ENCODE results near the gene PLEKHH3. TPM values are rescaled to one million over a fixed set of nuclear protein-coding genes. Genes with fewer than 3 reads are reported as not detected.

PLEKHH3 gene
- total RNA-seq, 2 donors from 2014 or later = 63.0 to 105 TPM

- Histone ChIP-seq H3K9me3 (no peaks in the 10 kb centered on the region), H3K4me1 (no peaks in the 10 kb centered on the region), H3K27me3 (no peaks in the 10 kb centered on the region), H3K27ac (no peak overlapping the region), H3K36me3 (replicated peaks in 1 of 2; ENCODE audit: insufficient read depth in 1 of 2, low read depth in 2 of 2) (peaks cover 23 to 52% of the 10 kb centered on the region in 2 donors), H3K4me3 (no peak overlapping the region)
- ATAC-seq (no peak), DNase-seq (no peak)
- TF ChIP-seq POLR2A (IDR thresholded peaks at IDR 0.05) (no peak), CTCF (IDR thresholded peaks at IDR 0.05) (no peak)
- 68 to 88% methylated on average over 2 of the region's 2 CpGs for WGBS, 2 donors
- intact Hi-C loops (cut with DNase I) = no loop called here
Measured at GRCh38 chr17:42709561-42709960, 32.8 kb upstream of the PLEKHH3 start.

- peaks cover 29 to 58% of the 10 kb centered on the region in 2 donors for H3K36me3 ChIP-seq (replicated peaks in 1 of 2; ENCODE audit: insufficient read depth in 1 of 2, low read depth in 2 of 2)
- no peaks in the 10 kb centered on the region for H3K27me3 ChIP-seq
- intact Hi-C loops (cut with DNase I) = no loop called here
- no peaks in the 10 kb centered on the region for H3K9me3 ChIP-seq
- ATAC-seq = no peak
- DNase-seq = no peak
- no peak overlapping the region for H3K4me3 ChIP-seq
- 92 to 93% methylated on average over 3 of the region's 3 CpGs for WGBS, 2 donors
- H3K4me1 ChIP-seq = no peaks in the 10 kb centered on the region
- H3K27ac ChIP-seq = no peak overlapping the region
- no peak for TF ChIP-seq POLR2A (IDR thresholded peaks at IDR 0.05)
- no peak for TF ChIP-seq CTCF (IDR thresholded peaks at IDR 0.05)
Measured at GRCh38 chr17:42708588-42708987, 31.8 kb upstream of the PLEKHH3 start.

GRCh38 chr17:42706732-42707131, 29.9 kb upstream of the PLEKHH3 start:
- intact Hi-C loops (cut with DNase I) = no loop called here
- ATAC-seq (no peak), DNase-seq (no peak)
- Histone ChIP-seq H3K4me1 (no peaks in the 10 kb centered on the region), H3K27ac (no peak overlapping the region), H3K4me3 (no peak overlapping the region), H3K27me3 (no peaks in the 10 kb centered on the region), H3K9me3 (no peaks in the 10 kb centered on the region), H3K36me3 (replicated peaks in 1 of 2; ENCODE audit: insufficient read depth in 1 of 2, low read depth in 2 of 2) (peaks cover 30 to 51% of the 10 kb centered on the region in 2 donors)
- WGBS, 2 donors = 70 to 90% methylated on average over 5 of the region's 5 CpGs
- TF ChIP-seq POLR2A (IDR thresholded peaks at IDR 0.05) = no peak
- no peak for TF ChIP-seq CTCF (IDR thresholded peaks at IDR 0.05)

- TF ChIP-seq POLR2A (IDR thresholded peaks at IDR 0.05) = no peak
- TF ChIP-seq CTCF (IDR thresholded peaks at IDR 0.05) = no peak
- no peaks in the 10 kb centered on the region for H3K4me1 ChIP-seq
- no peak for ATAC-seq
- intact Hi-C loops (cut with DNase I) = no loop called here
- H3K36me3 ChIP-seq (replicated peaks in 1 of 2; ENCODE audit: insufficient read depth in 1 of 2, low read depth in 2 of 2) = peaks cover 30 to 49% of the 10 kb centered on the region in 2 donors
- H3K4me3 ChIP-seq = no peak overlapping the region
- H3K27me3 ChIP-seq = no peaks in the 10 kb centered on the region
- no peaks in the 10 kb centered on the region for H3K9me3 ChIP-seq
- WGBS, 2 donors = 78 to 80% methylated on average over 7 to 8 of the region's 8 CpGs
- DNase-seq = no peak
- H3K27ac ChIP-seq = no peak overlapping the region
Measured at GRCh38 chr17:42704837-42705494, 28.2 kb upstream of the PLEKHH3 start.

- Histone ChIP-seq H3K36me3 (replicated peaks in 1 of 2; ENCODE audit: insufficient read depth in 1 of 2, low read depth in 2 of 2) (peaks cover 30 to 48% of the 10 kb centered on the region in 2 donors), H3K9me3 (no peaks in the 10 kb centered on the region), H3K27me3 (no peaks in the 10 kb centered on the region), H3K27ac (no peak overlapping the region), H3K4me3 (no peak overlapping the region), H3K4me1 (no peaks in the 10 kb centered on the region)
- DNase-seq (no peak), ATAC-seq (no peak)
- intact Hi-C loops (cut with DNase I) = no loop called here
- TF ChIP-seq CTCF (IDR thresholded peaks at IDR 0.05) (no peak), POLR2A (IDR thresholded peaks at IDR 0.05) (no peak)
- WGBS, 2 donors = 97% methylated on average over 5 of the region's 5 CpGs
Measured at GRCh38 chr17:42704490-42704836, 27.7 kb upstream of the PLEKHH3 start.

Measured in body of pancreas (tissue), 4 donors.